SK-N-SH treated with all-trans-retinoic acid at 6 μM for 48 hours (cell line): ENCODE results near the gene GAN.

Experiments
- ATAC-seq: fragments of 200-7000 bp; cut with Tn5 transposase; 3 replicates; pipeline ENCODE4 v1.9.1; 2020; ENCODE audit warnings: mild to moderate bottlenecking, moderate library complexity
- ARNTL ChIP-seq: fragments of 450-650 bp; formaldehyde crosslinking; IDR thresholded peaks from 2 replicates; pipeline ENCODE4 v1.5.0; 2020; ENCODE audit warnings: low read depth, mild to moderate bottlenecking, moderate library complexity, borderline replicate concordance
- BACH2 ChIP-seq: fragments of 250-450 bp; sonication (Bioruptor Pico); IDR thresholded peaks from 2 replicates; pipeline ENCODE4 v1.9.0; 2021; ENCODE audit warnings: mild to moderate bottlenecking, borderline replicate concordance
- ESRRG ChIP-seq: fragments of 250-450 bp; sonication (Bioruptor Pico); IDR thresholded peaks from 2 replicates; pipeline ENCODE4 v1.6.1; 2021; ENCODE audit warnings: mild to moderate bottlenecking
- GLIS3 ChIP-seq: fragments of 250-450 bp; sonication (Bioruptor Pico); IDR thresholded peaks from 2 replicates; pipeline ENCODE4 v1.5.0; 2020; ENCODE audit warnings: mild to moderate bottlenecking, moderate library complexity
- ISL1 ChIP-seq: fragments of 250-450 bp; sonication (Bioruptor Pico); IDR thresholded peaks from 2 replicates; pipeline ENCODE4 v2.1.2; 2022; ENCODE audit warnings: mild to moderate bottlenecking, moderate library complexity
- OSR1 ChIP-seq: fragments of 250-450 bp; sonication (Bioruptor Pico); IDR thresholded peaks from 2 replicates; pipeline ENCODE4 v1.8.0; 2022; ENCODE audit warnings: moderate library complexity, mild to moderate bottlenecking, inconsistent platforms
- PPARA ChIP-seq: fragments of 250-450 bp; sonication (Bioruptor Pico); IDR thresholded peaks from 2 replicates; pipeline ENCODE4 v1.5.0; 2020; ENCODE audit warnings: mild to moderate bottlenecking, borderline replicate concordance
- RARB ChIP-seq: fragments of 250-450 bp; sonication (Bioruptor Pico); IDR thresholded peaks from 2 replicates; pipeline ENCODE4 v1.8.0; 2021; ENCODE audit warnings: mild to moderate bottlenecking, moderate library complexity
- TCF4 ChIP-seq: fragments of 250-450 bp; sonication (Bioruptor Pico); IDR thresholded peaks from 2 replicates; pipeline ENCODE4 v1.8.0; 2021; ENCODE audit warnings: mild to moderate bottlenecking, moderate library complexity, borderline replicate concordance
- TOX ChIP-seq: fragments of 250-450 bp; sonication (Bioruptor Pico); IDR thresholded peaks from 2 replicates; pipeline ENCODE4 v1.8.0; 2021; ENCODE audit warnings: mild to moderate bottlenecking, moderate library complexity, borderline replicate concordance
- ZC3H10 ChIP-seq: fragments of 250-450 bp; sonication (Bioruptor Pico); IDR thresholded peaks from 2 replicates; pipeline ENCODE4 v1.5.1; 2021; ENCODE audit warnings: mild to moderate bottlenecking, moderate library complexity
- ZFP3 ChIP-seq: fragments of 250-450 bp; sonication (Bioruptor Pico); IDR thresholded peaks from 2 replicates; pipeline ENCODE4 v1.5.0; 2020; ENCODE audit warnings: mild to moderate bottlenecking, moderate library complexity
- ZFP30 ChIP-seq: fragments of 450-650 bp; formaldehyde crosslinking; IDR thresholded peaks from 2 replicates; pipeline ENCODE4 v1.5.0; 2022; ENCODE audit warnings: mild to moderate bottlenecking, moderate library complexity
- ZNF565 ChIP-seq: fragments of 450-650 bp; formaldehyde crosslinking; conservative IDR thresholded peaks from 2 replicates; pipeline ENCODE4 v1.5.0; 2020; ENCODE audit warnings: low read depth, mild to moderate bottlenecking, moderate library complexity
- ZNF70 ChIP-seq: fragments of 450-650 bp; formaldehyde crosslinking; IDR thresholded peaks from 2 replicates; pipeline ENCODE4 v1.5.0; 2020; ENCODE audit warnings: mild to moderate bottlenecking, moderate library complexity
- ZNF8 ChIP-seq: fragments of 450-650 bp; formaldehyde crosslinking; IDR thresholded peaks from 2 replicates; pipeline ENCODE4 v1.5.0; 2020; ENCODE audit warnings: mild to moderate bottlenecking, moderate library complexity
- TF ChIP-seq, protein P1 (sequence below): fragments of 250-450 bp; sonication (Bioruptor Pico); IDR thresholded peaks from 2 replicates; pipeline ENCODE4 v1.5.1; 2020; ENCODE audit warnings: low read depth, mild to moderate bottlenecking, moderate library complexity
- TF ChIP-seq, protein P2 (sequence below): fragments of 250-450 bp; sonication (Bioruptor Pico); IDR thresholded peaks from 2 replicates; pipeline ENCODE4 v1.8.0; 2021; ENCODE audit warnings: low read depth, mild to moderate bottlenecking, moderate library complexity, borderline replicate concordance
- TF ChIP-seq, protein P3 (sequence below): fragments of 250-450 bp; sonication (Bioruptor Pico); IDR thresholded peaks from 2 replicates; pipeline ENCODE4 v1.5.1; 2021; ENCODE audit warnings: mild to moderate bottlenecking, moderate library complexity
- TF ChIP-seq, protein P4 (sequence below): fragments of 250-450 bp; sonication (Bioruptor Pico); IDR thresholded peaks from 2 replicates; pipeline ENCODE4 v1.8.0; 2020; ENCODE audit warnings: mild to moderate bottlenecking, moderate library complexity, borderline replicate concordance

GAN gene

DNA sequence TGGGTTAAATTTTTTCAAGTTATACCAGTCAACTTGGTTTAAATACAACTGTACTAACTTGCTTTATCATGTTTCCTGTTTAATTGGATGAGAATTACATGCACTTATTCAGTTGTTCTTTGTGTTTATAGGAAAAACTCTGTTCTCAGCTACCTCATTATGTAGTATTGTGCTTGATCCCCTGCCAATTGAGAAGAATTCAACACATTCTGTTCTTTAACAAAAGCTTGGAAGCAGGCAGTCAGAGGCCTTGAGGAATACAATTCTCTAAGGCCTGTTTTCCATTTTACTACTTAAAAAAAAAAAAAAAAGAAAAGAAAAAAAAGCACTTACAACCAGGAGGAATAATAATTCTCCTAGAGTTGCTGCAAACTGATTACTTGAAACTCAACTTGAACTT is 69.2 kb downstream of the GAN start:
- ATAC-seq = no peak
- TF ChIP-seq ZFP3 (CRISPR knock-in tag) (no peak), ZNF565 (CRISPR knock-in tag) (no peak), ZC3H10 (CRISPR knock-in tag) (no peak), ESRRG (CRISPR knock-in tag) (no peak), ZFP30 (CRISPR knock-in tag) (no peak), ZNF8 (CRISPR knock-in tag) (no peak), GLIS3 (no peak), PPARA (CRISPR knock-in tag) (no peak), TOX (CRISPR knock-in tag) (no peak)
- TF ChIP-seq, protein P1, sequence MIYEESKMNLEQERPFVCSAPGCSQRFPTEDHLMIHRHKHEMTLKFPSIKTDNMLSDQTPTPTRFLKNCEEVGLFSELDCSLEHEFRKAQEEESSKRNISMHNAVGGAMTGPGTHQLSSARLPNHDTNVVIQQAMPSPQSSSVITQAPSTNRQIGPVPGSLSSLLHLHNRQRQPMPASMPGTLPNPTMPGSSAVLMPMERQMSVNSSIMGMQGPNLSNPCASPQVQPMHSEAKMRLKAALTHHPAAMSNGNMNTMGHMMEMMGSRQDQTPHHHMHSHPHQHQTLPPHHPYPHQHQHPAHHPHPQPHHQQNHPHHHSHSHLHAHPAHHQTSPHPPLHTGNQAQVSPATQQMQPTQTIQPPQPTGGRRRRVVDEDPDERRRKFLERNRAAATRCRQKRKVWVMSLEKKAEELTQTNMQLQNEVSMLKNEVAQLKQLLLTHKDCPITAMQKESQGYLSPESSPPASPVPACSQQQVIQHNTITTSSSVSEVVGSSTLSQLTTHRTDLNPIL (CRISPR knock-in tag) = no peak
- TF ChIP-seq, protein P2, sequence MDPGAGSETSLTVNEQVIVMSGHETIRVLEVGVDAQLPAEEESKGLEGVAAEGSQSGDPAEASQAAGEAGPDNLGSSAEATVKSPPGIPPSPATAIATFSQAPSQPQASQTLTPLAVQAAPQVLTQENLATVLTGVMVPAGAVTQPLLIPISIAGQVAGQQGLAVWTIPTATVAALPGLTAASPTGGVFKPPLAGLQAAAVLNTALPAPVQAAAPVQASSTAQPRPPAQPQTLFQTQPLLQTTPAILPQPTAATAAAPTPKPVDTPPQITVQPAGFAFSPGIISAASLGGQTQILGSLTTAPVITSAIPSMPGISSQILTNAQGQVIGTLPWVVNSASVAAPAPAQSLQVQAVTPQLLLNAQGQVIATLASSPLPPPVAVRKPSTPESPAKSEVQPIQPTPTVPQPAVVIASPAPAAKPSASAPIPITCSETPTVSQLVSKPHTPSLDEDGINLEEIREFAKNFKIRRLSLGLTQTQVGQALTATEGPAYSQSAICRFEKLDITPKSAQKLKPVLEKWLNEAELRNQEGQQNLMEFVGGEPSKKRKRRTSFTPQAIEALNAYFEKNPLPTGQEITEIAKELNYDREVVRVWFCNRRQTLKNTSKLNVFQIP = no peak

DNA sequence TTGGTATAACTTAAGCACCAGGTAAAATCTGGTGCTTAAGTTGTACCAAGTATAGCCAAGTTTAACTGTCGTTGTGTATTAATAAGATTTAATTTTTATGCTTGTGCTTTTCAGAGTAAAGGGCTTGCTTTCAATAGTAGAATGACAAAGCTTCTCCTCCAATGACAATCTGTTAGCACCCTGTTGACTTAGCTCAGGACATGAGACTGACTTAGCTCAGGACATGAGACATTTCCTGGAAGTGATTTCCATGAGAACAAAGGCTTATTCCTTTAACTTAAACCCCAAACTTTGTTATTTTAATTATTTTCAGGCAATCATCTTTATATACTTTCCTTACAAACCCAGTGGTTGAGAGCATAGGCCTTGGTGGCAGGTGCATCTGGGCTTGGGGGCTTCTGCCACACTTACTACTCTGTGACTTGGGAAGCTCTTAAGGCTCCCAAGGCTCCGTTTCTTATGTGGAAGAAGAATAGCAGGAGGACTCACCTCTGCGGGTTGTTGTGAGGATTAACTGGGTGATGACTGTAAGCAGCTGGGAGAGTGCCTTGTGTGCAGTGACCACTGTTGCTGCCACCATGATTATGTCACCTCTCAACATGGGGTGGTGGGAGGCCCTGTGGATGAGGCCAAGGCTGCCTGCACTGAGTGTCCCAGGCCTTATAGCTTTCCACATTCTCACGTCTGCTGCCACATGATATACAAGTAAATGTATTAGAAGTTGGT is 70.4 kb downstream of the GAN start:
- ATAC-seq = no peak
- TF ChIP-seq, protein P3, sequence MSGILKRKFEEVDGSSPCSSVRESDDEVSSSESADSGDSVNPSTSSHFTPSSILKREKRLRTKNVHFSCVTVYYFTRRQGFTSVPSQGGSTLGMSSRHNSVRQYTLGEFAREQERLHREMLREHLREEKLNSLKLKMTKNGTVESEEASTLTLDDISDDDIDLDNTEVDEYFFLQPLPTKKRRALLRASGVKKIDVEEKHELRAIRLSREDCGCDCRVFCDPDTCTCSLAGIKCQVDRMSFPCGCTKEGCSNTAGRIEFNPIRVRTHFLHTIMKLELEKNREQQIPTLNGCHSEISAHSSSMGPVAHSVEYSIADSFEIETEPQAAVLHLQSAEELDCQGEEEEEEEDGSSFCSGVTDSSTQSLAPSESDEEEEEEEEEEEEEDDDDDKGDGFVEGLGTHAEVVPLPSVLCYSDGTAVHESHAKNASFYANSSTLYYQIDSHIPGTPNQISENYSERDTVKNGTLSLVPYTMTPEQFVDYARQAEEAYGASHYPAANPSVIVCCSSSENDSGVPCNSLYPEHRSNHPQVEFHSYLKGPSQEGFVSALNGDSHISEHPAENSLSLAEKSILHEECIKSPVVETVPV (CRISPR knock-in tag) = no peak
- no peak for TF ChIP-seq OSR1
- no peak for TF ChIP-seq ZFP3 (CRISPR knock-in tag)
- TF ChIP-seq TOX (CRISPR knock-in tag) = no peak
- TF ChIP-seq TCF4 (CRISPR knock-in tag) = no peak
- TF ChIP-seq, protein P2 = no peak
- no peak for TF ChIP-seq ZFP30 (CRISPR knock-in tag)
- TF ChIP-seq PPARA (CRISPR knock-in tag) = no peak
- no peak for TF ChIP-seq BACH2 (CRISPR knock-in tag)
- TF ChIP-seq, protein P1 (CRISPR knock-in tag) = no peak
- TF ChIP-seq, protein P4, sequence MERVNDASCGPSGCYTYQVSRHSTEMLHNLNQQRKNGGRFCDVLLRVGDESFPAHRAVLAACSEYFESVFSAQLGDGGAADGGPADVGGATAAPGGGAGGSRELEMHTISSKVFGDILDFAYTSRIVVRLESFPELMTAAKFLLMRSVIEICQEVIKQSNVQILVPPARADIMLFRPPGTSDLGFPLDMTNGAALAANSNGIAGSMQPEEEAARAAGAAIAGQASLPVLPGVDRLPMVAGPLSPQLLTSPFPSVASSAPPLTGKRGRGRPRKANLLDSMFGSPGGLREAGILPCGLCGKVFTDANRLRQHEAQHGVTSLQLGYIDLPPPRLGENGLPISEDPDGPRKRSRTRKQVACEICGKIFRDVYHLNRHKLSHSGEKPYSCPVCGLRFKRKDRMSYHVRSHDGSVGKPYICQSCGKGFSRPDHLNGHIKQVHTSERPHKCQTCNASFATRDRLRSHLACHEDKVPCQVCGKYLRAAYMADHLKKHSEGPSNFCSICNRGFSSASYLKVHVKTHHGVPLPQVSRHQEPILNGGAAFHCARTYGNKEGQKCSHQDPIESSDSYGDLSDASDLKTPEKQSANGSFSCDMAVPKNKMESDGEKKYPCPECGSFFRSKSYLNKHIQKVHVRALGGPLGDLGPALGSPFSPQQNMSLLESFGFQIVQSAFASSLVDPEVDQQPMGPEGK = no peak
- TF ChIP-seq ZNF565 (CRISPR knock-in tag) = no peak

DNA sequence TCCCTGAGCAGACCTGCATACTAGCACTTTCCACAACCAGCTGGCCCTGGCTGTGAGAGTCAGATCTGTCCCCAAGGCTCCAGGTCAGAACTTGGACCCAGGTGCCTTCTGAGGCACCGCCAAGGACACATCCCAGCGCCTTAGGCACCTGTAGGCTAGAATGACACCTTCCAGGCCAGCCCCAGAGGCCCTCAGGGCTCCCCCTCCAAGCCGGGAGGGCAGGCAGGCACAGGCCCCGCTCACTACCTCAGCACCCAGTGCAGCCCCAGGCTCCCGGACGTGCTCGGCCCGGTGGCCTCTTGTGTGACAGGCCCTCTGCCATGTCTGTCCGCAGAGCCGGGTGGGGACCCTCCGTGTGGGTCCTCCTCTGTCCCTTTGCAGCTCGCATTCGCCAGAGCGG is 73.6 kb downstream of the GAN start:
- no peak for TF ChIP-seq ESRRG (CRISPR knock-in tag)
- no peak for TF ChIP-seq ISL1 (CRISPR knock-in tag)
- TF ChIP-seq PPARA (CRISPR knock-in tag) = no peak
- no peak for TF ChIP-seq RARB (CRISPR knock-in tag)
- no peak for TF ChIP-seq OSR1
- no peak for TF ChIP-seq ZC3H10 (CRISPR knock-in tag)
- no peak for TF ChIP-seq ZNF8 (CRISPR knock-in tag)
- TF ChIP-seq ZNF70 (CRISPR knock-in tag) = no peak
- TF ChIP-seq ZNF565 (CRISPR knock-in tag) = no peak
- TF ChIP-seq, protein P1 (CRISPR knock-in tag) = no peak
- TF ChIP-seq, protein P3 (CRISPR knock-in tag) = no peak
- no peak for TF ChIP-seq TCF4 (CRISPR knock-in tag)
- no peak for TF ChIP-seq TOX (CRISPR knock-in tag)
- no peak for TF ChIP-seq ARNTL (CRISPR knock-in tag)
- no peak for ATAC-seq
